HG02870 (cell line): ENCODE results near the gene TMEM26.

Source experiments
- ATAC-seq: cut with Tn5 transposase; IDR thresholded peaks from one replicate; pipeline ENCODE4 v1.9.1; 2021; ENCODE audit warnings: mild to moderate bottlenecking, moderate library complexity; ENCODE audit not compliant: unreplicated experiment

Gene TMEM26

DNA sequence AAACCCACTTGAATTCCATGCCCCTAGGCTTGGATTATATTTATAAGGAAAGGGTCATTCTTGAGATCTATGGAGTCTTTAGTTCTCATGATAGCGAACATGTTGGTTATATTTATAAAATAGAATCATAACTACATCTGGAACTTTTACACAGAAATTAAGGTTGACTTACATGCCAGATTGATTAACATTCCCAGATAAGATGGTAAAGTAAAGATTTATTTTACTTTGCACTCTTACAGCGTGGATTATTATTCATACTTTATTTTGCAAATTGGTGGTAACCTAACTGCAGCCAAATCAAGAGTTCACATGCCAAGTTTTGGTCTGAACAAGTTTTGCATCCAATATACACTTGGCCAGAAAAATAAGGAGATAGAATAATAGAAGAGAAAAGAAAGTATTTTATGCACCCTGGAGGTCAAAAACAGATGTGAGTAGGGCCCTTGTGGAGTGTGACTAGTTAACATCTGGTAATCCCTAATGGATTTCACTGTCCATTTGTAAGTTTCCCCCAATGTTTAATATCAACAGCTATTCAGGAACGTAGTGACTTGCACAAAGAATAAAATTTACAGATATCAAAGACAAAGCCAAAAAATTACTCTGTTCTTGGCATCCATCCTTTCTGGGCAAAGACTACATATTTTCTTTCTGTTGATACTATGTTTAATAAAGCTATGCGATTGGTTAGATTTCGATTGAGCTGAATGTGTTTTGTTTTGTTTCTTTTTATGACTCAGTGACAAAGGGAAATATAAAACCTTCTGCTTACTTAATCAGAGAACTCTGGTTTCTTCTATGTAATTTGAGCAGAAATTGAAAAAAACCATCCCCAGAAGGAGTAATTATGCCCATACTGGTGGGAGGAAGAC, 10.1 kb upstream of the TMEM26 start:
- ATAC-seq: no peak

DNA sequence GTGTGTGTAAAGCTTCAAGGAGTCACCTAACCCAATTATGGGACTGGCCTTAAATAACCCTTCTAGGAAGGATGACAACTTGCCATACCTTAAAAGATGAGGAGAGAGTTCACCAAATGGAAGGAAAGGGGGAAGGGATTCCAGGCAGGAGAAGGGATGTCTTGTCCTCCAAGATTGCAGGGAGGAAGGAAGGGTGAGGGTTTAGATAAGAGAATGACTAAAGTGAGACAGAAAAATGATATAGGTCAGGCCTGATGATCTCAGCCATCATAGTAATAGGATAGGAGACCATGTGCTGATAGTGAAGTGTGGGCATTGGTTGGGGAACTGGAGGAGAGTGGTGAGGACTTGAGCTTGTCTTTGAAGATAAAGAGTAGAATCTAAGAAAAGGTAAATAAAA, 7.7 kb upstream of the TMEM26 start:
- no peak for ATAC-seq

DNA sequence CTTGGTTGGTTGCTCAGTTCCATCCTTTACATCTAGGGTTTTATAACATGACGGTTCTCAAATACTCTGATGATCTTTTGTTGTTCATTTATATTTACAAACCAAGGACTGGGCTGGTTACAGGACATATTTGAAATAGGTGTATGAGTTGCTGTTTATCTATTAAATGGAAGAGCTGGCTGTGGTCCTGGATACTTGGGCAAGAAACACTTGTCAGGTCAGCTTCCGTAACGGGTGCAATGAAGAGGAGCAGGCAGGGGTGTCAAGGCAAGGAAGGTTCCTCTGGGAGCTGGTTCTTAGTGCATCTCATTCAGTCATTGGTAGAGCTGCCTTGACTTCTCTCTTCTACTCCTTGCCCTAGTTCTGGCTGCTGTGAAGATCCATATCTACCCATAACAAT, 4.8 kb upstream of the TMEM26 start:
- no peak for ATAC-seq

DNA sequence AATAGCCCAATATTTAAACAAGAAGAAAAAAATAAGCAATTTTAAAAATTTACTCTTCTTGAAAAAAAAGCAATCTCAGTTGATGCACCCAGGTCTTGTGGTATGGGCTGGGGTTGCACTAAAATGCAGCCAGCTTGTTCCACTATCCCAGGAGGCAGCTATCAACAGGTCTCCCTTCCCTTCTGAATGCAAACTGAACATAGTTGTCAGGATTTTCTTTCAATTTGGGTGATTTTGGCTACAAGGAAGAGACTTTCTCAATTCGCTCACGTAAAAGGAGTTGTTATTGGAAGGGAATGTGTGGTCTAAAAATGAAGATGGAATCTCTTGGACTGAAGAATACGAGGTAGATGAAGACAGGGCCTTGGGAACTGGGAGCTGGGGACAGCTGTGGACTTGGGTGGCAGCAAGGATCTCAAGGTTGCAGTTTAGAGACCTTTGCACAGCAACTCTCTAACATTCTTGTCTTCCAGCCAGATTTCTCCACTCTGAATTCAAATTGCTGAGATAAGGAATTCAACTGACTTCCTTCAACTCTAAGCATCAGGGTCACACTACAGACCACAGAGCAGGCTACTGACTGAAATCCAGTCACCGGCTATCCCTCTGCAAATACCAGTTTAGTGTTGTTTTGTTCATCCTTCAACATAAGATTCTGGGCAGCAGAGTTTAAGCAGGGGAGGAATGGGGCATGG, 3.1 kb upstream of the TMEM26 start:
- no peak for ATAC-seq

DNA sequence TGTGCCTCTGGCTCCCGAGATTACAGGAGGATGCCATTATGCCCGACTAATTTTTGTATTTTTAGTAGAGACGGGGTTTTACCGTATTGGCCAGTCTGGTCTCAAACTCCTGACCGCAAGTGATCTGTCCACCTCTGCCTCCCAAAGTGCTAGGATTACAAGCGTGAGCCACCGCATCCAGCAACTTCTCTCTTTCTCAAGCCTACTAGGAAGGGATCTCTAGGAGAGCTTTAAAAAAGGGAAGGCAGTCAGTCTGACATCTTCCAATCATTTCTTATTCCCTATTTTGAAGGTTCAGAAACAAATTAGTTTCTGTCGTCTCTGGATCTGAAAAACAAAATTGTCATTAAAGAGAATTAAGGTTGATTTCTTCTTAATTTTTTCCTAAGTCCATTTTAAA, 2.5 kb upstream of the TMEM26 start:
- ATAC-seq: no peak

DNA sequence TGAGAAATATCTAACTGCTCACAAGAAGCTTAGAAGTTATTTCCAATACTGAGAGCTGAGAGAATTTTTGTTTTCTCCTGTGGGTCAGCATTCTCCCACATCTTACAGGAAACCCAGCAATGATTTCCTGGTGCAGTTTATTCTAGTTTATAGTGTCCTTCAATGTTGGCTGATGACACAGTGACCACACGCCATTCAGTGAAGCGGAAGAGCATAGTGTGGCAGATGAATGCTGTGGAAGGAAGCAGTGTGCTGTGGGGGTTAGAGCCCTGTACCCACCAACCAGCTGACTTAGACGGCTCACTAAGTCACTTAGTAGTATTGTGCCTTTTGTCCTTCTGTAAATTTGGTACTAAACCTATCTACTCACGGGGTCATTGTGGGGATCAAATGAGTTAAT, 1.4 kb upstream of the TMEM26 start:
- ATAC-seq: no peak

DNA sequence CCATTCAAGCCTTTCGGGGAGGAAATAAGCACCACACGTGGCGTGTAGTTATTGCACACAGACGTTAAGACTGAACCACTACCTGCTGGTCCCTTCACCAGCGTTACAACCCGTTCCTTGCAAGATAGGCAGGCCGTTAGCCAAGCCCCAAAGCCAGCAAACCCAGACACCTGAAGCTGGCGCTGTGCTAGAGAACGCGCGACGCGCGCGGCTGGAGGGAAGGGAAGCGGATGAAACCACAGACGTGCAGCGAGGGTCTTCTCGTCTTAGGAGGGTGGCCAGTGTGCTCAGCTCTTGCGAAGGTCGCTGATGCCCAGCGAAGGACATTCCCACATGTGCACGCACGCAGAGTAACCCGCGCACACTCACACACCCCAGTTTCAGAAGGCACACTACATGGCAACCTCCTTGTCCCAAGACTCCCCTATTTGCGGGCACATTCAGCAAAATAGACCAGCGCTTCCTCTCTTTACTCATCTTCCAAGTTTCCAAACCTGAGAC, 980 bp downstream of the TMEM26 start:
- no peak for ATAC-seq

DNA sequence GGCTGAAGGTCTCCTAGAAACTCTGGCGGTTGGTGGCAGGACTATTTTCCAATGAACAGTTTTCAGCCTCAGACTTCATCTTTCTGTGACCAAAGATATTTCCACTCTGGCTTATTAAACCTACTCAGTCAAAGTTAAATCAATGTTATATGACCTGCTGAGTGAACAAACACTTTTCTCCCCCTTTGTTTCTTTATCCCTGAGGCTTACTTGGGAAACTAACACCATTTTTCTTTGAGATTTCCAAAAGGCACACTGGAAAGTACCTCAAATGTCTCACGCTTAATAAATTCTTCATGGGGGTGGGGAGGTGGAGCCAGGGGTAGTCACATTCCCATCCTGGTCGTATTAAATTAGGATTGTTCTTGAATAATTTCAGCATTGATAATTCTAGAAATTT, 1.8 kb downstream of the TMEM26 start:
- ATAC-seq: no peak

DNA sequence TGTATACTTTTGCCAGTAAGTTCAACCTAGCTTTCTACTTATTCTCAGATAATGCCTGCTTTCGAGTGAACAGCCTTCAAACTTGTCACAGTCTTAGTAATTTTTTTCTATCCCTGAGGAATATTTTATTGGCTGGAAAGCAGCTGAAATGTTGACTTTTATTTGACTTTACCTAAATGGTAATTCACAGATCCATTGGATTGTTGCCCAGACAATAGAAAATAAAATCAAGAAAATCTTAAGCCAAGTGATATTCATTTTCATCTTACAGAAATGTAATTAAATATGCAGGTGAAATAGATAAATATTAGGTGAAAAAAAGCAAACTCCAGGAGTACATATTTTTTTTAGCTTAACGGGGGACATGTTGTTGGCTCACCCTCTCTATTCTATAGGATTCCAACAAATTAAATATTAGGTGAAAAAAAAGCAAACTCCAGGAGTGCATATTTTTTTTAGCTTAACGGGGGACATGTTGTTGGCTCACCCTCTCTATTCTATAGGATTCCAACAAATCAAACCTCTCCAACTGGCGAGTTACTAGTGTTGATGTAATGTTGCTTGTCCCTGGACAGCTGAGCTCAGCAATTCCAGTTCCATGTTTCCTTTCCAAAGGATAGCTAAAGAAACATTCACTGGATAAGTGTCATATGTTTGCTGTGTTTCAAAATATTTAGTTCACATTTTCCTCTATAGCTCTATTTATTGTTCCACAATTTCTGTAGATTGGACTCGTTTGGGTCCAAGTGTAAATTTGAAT, 4.2 kb downstream of the TMEM26 start:
- no peak for ATAC-seq

DNA sequence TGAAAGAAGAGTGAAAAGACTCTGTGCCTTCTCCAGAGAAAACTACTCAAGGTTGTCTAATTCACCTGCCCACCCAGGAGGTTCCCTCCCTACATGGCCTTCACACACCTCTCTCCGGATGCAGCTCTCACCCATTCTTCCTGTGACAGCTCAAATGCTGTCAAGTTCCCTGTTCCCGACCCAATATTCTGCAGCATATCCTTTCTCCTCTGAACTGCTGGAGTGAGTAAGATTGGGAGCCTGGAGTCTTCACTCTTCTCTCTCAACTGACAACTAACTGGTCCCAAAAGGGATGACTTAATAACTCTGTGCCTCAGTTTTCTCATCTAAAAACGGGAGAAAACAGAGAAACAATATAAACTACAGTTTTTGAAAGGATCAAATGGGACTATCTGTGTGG, 5.1 kb downstream of the TMEM26 start:
- no peak for ATAC-seq

DNA sequence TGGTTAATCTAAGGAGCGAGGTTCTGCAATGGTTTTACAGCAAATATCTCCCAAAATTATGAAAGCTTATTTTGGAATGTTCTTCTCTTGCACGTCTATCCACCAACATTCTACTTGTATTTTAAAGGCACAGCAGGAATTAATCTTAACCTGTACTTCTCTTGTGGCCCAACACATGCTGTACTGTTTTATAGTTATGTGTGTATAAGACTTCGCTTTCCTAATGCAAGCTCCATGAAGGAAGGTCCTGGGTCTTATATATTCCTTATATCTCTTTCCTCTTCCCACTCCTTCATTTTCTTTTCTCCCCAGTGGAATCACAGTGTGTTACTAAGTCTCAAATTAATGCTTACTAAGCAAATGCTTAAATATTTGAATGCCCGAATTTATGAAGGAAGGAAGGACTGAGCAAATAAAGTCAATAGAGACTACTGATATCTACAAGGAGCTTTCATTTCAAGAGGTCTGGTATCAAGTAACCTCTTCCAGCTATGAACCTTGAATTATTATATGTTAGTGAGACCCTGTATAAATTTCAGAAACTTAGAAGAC, 14.0 kb downstream of the TMEM26 start:
- no peak for ATAC-seq

DNA sequence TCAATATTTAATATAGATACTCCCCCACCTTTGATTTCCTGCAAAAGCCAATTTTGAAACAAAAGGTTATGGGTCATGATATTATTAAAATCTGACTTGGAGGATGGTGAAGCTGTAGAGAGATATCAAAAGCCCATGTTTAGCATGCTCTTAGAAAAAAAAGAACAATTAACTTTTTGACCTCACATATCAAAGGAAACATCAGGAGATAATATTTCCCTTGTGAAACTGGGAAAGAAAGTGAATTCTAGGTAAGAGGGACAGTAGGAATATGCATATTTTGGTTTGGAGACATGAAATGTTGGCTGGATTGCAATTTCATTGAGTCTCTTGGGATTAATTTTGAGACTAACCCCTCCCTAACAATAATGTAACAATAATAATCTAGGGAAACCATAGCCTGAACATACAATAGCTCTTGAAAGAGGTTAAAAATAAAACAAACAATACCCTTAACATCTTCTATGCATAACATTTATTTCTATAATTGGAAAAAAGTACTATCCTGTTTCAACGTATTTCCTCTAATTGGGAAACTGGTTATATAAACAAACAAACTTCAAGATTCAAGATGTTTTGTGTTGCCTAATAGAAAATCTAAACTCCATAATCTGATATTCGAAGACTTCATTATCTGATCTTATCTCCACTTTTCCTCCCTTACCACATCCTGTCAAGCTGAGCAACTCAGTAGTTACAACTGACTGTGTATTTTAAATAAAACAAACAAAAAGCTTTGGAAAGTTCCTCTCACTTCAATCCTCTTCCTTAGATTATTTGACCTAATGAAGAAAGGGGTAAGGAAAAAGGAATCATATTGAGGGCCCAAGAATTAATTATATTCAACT, 14.8 kb downstream of the TMEM26 start:
- ATAC-seq: no peak

DNA sequence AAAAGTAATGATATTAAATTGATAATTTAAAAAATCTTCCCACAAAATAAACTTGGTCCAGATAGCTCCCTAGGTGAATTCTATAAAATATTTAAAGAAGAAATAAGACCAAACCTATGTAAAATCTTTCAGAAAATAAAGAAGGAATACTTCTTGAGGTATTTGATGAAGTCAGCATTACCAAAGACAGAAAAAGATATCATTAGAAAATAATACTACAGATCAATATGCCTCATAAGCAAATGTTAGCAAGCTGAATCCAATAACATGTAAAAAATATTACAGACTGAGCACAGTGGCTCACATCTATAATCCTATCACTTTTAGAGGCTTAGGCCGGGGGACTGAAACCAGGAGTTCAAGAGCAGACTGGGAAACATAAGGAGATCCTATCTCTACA, 30.0 kb downstream of the TMEM26 start:
- ATAC-seq: no peak

DNA sequence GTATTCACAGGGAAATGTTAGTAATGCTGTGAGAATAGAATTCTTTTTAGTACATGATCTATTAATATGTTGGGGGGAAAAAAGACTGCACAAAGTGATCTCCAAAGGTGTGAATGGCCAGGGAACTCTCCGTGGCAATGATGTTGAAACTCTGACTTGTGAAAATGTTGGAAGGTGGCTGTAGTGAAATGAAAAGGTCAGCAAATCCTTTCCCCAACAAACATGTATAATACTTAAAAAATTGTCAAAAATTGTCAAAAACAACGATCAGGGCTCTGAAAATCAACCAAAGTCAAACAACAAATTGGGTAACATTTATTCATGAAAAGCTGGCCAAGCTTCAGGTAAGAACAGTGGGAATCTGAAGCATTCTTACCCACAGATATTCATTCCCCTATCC, 35.5 kb downstream of the TMEM26 start:
- no peak for ATAC-seq

DNA sequence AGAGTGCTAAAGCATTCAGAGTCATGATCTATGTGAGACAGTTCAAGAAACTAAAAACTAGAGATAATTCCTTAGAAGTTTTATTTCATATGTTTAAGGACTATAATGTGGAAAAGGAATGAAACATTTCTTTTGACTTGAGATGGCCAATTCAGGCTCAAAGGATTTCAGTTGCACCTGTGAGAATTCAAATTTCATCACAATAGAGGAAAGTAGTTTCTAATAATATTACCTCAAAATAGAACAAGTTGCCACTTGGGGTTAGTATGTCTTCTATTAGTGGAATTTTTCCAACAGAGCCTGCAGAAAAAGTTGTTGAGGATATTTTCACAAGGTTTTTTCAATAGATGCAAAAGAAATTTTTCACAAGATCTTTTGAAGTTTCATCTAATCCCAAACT, 37.4 kb downstream of the TMEM26 start:
- no peak for ATAC-seq

DNA sequence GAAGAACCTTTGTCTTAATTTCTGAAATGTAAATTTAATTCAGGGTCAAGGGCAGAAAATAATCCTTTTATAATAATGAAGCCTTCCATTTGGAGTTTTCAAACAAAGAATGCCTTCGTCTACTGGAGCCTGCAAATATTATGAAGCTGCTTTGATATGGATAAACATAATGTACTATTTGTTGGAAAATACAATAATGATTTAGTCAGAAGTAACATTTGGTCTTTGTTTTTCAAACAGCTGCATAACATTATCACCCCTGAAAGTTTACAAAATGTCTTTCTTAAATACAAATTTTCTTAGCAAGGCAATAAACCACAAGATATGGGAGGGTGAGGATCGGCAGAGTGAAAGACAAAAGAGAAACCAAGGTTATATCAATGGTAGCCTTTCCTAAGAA, 41.5 kb downstream of the TMEM26 start:
- ATAC-seq: no peak

DNA sequence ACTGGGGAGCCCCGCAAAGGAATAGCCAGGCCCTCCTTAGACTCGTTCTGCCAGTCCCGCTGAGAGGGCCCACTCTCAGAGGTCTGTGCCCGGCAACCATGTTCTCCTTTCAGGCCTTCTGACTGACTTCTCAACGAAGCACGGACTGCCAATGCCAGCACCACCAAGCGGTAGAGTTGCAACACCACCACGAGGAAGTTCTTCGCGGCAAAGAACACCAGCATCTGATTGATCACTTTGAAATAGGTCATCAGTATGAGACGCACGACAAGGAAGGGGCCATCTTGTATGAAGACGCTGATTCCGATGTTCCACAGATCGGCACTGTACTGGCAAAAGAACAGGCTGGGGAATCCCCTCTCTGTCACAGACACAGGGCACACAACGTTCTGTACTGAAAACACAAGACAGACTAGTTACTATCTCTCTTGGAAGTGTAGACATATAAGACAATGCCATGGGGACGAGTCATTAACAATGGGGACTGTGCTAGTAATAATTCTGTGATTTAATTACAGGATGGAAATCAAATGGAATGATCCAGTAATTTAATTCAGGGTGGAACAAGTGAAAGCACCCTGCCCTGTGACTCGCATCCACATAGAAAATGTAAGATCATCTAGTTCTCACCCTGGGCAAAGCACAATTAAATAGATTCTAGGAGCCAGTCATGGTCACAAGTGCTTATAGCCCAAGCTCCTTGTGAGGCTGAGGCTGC, 42.7 kb downstream of the TMEM26 start:
- ATAC-seq: no peak

DNA sequence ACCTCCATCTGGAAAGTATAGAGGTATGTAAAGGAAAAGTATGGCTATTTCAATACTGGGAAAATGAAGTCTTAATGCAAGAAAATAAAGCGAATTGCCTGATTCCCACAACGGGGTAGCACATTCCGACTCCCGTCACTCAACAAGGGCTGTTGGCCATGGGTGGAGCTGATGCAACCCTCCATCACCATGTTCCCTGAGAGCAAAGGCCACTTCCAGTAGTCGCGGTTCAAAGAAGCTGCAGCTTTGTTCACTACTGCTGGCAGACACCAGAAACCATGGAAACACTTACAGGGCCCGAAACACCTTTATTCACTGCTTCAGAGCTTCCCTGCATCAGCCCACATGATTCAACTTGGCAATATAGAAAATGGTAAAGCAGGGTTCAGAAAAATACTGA, 44.0 kb downstream of the TMEM26 start:
- no peak for ATAC-seq

DNA sequence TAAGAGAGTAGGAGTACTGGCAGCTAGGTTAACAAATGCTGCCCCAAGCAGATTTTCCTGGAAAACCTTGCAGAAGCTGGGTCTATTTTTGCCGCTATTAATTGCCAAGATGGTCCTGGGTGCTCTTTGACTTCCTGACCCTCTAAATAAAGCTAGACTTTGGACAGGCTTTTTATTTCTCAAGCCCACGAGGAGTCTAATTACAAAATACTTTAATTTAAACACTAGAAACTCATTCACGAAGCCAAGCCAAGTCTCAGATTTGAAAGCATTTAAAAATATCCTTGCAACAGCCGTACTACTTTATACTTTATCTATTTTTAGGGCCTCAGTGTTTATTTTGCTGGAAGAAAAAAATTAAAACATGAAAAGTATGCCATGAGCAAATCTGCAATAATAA, 45.1 kb downstream of the TMEM26 start:
- no peak for ATAC-seq

DNA sequence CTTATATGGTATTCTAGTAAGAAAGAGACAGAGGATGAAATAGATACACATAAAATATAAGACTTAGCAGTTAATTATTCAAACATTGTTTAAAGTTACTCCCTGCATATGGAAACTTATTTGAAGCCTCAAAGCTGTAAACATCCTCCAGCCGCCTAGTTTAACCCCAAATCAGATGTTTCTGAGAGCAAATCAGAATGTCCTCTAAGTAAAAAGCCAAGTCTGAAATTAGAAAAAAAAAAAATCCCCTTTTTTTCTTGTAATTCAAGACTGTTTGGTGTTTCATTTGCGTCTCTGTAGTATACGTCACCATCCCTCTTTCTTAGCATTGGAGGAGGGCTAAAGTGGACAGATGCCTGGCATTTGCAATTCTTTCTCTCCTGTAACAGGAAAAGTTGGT, 46.4 kb downstream of the TMEM26 start:
- no peak for ATAC-seq
